Measurements from ENCODE around the gene DRAM1. TPM values are rescaled to one million over a fixed set of nuclear protein-coding genes. Genes with fewer than 3 reads are reported as not detected.

The DRAM1 gene, protein sequence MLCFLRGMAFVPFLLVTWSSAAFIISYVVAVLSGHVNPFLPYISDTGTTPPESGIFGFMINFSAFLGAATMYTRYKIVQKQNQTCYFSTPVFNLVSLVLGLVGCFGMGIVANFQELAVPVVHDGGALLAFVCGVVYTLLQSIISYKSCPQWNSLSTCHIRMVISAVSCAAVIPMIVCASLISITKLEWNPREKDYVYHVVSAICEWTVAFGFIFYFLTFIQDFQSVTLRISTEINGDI
- total RNA-seq = 171 and 195 TPM in 2 replicates

DNA sequence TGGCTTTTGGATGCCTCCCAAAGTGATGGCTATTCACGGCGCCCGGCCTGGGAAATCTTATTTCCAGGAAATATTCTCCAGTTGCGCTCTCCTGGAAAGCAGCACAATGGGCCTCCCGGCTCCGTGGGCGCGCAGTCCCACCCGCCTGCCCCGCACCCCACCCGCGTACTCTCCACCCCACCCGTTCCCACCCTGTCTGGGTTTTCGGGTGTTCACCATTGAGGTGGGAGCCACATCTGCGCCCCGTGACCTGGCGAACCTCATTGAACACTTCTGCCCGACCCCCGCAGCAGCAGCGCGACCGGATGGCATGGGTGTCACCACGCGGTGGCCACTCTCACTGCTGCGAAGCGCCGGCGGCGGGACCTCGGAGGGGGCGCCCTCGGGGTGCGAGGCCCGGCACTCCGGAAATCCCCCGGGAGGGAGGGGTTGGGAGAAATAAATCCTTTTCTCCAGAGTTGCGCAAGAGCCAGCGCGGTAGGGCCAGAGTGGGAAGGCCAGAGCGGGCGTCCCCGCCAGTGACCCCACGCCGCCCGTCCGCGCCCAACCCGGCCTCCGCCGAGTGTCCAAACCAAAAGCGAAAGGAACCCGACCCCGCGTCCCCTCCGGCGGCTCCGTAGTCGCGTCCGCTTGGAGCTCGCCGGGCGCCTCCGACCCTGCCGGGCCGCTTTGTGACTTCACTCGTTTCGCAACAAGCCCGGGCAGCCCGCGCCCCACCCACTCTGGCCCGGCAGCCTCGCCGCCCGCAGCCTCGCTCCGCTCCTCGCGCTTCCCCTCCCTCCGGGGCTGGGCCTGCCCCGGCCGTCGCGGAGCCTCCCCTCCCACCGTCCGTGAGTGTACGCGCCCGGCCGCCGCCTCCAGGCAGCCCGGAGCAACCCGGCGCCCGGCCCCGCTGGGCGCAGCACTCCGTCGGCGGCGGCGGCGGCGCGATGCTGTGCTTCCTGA, at the start of gene DRAM1:
Gene DRAM1 (plus strand): TSS at position 720 of the 945 bp plus-strand sequence. CDS start 210 bp downstream, at position 930.

GRCh38 chr12:101830367-101831325, 46.7 kb upstream of the DRAM1 start, which contains the start of gene GNPTAB:
Gene GNPTAB, minus strand, starts transcription at chr12:101830959. Its CDS starts 284 bp downstream, at chr12:101830675.

Small RNA genes lying within 50 kb of the gene (small RNA-seq; reads per million reads assigned to genes)
- not detected for gene RNA5SP369
- gene RNU6-1183P = not detected

Other genes with a start within 250 kb of the DRAM1 start
- gene CHPT1, start 179.9 kb upstream of the DRAM1 start, total RNA-seq = 38.7 and 44.8 TPM in 2 replicates
- 0.11 and 0.52 TPM in 2 replicates for gene SYCP3, start 138.1 kb upstream of the DRAM1 start, total RNA-seq
- gene GNPTAB, start 46.6 kb upstream of the DRAM1 start, total RNA-seq = 56.7 and 59.1 TPM in 2 replicates
- 106 and 120 TPM in 2 replicates for gene WASHC3, start 184.4 kb downstream of the DRAM1 start, total RNA-seq
- 39.3 and 43.6 TPM in 2 replicates for gene NUP37, start 242.5 kb downstream of the DRAM1 start, total RNA-seq
- gene PARPBP, start 242.6 kb downstream of the DRAM1 start, total RNA-seq = 11.1 and 11.8 TPM in 2 replicates

Measured in articular chondrocyte of knee joint (primary cell).